GM19099 (cell line): Measurements from ENCODE around the gene SUCO.

Experiments
- POLR2A ChIP-seq: IDR thresholded peaks from 3 replicates; pipeline ENCODE4 v1.6.1; 2011; ENCODE audit warnings: low read depth; ENCODE audit not compliant: insufficient read length; ENCODE audit errors: extremely low read depth

SUCO gene

DNA sequence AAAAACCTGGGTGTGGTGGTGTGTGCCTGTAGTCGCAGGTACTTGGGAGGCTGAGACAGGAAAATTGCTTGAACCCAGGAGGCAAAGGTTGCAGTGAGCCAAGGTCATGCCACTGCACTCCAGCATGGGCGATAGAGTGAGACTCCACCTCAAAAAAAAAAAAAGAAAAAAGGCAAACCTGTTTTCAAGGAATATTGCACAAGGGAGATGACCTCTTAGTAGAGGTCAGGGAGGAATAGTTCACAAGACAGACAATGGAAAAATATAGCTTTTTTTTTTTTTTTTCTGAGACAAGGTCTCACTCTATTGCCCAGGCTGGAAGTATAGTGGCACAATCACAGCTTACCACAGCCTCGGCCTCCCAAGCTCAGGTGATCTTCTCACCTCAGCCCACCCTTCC, 22.5 kb upstream of the SUCO start:
- TF ChIP-seq POLR2A, result no peak

DNA sequence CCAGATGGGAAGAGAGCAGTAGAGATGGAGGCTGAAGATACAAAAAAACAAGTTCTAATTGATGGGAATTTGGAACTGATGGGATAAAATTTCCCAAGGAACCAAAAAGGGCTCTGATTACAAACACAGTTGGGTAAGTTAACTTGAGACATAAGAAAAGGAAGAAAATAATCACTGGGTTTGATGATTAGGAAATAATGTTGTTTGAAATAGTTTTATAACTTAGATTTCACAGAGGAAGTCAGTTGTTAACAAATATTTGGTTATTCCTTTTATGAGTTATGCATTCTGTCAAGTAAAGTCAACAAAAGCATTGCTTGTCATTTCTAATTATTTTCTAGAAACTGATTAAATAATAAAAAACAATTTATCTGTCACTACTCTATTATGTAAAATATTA, 20.4 kb upstream of the SUCO start:
- no peak for TF ChIP-seq POLR2A

DNA sequence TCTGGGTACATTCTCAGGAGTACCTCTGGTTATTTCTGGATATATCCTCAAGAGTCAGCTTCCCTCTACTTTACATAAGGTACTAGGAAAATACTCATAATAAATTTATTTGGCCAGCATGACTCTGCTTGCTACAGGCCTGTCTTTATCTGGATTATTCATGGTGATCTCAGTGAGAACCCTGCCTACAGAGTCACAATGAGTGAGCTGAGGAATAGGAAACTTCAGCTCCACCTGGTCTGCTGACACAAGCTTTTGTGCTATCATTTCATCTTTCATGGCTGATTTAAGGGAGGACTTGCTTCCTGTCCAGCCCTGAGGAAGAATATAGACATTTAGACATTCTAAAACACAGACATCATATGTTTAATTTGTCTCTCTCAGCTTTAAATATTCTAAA, 19.5 kb upstream of the SUCO start:
- no peak for TF ChIP-seq POLR2A

DNA sequence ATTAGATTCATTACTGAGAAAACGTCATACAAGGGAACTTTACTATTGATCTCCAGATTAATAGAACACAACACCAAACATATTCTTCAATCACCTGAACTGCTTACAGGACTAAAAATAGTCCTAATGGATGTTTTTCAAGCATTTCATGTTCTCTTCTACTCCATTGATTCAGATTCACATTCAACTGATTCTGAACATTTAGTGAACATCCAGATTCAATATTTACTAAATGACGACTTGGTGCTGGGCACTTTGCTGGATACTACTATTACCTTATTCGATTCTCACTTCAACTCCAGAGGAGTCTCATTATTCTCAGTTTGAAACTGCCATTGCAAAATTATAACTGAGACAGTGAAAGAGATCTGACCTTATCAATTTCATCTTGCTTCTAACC, 18.8 kb upstream of the SUCO start:
- no peak for TF ChIP-seq POLR2A

DNA sequence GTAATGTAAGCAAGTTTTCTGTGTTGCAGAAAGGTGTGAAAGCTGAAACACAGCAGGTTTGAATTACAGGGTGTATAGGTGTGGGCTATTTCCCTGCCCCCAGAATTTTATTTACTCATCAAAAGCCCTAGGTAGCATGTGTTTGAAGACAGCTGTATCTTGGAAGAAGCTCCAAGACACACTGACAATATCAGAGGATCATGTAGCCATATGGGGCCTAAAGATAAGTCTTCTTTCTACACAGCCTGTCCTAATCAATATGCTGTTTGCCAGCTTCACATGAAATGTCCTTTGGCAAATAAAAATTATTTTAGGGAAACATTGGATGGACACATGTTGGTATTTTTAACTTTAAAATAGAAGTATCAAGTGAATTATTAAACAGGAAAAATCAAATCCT, 17.5 kb upstream of the SUCO start:
- no peak for TF ChIP-seq POLR2A

DNA sequence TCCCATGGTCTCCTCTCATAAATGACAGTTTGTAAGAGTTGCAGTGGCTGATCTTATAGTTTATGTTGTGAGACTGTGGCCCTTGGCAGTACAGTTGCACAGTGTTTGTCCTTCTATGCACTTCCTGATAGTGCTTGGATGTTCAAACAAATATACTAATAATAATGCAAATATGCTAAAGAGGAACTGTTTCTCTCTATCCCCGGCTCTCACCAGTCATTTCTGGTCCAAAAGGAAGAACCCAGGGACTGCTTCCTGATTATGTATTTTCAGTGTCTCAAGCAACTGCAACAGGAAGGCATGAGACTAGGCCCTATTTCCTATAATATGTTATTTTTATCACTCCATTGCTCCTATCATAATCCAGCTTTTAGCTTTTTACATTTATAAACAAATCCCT, 17.0 kb upstream of the SUCO start:
- TF ChIP-seq POLR2A, result no peak

DNA sequence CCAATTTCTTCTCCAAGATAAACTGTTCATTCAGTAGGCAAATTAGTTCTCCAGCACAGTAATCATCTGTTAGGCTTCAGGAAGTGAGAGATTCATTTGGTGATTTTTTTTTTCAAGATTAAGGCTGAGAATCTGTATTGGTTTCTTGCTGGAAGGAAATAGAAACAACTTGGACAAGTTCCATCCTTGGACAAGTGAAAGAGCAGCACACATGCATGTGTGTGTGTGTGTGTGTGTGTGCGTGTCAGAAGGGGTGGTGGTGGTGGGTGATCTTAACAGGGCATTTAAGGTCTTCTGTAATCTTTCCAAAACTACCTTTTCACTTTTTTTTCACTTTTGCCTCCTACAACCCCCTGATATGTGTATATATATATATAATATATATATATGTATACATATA, 15.9 kb upstream of the SUCO start:
- no peak for TF ChIP-seq POLR2A

DNA sequence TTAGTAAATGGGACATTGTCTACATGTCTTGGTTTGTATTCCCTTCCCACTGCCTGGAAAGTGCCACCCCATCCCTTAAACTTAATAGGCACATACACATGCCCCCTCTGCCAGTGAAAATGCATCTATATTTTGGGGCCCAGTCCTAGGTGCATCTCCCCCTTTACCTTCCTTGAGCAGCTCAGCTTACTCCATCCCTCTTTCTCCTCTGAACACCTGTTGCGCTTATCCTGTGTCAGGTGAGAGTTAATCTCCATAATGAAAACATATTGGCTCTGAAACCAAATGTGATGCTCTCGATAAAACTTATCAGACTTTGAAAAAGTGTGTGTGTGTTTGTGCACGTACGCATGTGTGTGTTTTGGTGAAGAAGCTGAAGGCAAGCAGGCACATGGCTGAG, 15.4 kb upstream of the SUCO start:
- no peak for TF ChIP-seq POLR2A

DNA sequence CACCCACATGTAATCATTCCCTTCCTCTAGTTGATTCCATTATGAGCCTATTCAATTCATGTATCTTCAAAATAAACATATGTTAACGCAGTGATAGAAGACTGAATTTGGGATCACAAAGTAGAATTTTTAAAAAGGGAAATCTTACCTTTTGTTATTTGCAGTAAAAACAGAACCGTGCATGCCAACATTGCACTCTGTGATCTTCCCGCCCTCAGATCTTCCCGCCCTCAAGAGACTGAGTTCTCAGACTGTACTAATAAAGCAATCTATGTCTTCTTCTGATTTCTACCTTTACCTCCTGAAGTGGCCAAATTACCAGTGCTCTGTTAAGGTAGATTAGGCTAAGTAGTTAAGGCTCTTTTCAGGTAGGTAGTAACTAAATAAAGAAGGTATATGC, 3.6 kb upstream of the SUCO start:
- TF ChIP-seq POLR2A, result no peak

DNA sequence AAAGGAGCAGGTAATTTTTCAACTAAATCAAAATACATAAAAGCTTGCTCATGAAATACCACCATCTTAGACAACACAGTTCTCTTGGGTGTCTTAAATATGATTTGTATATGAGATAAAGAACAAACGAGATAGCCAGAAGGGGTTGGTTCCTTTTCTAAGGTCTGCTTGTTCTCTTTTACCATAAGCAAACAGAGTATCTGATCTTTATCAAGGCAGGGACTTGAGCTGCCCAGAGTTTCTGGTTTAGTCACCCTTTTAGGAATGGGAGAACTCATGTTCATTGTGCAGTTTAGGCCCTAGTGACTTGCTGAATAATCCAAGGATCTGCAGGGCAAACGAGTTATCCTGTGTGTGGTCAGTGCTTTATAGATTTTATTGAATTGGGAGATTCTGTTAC, 3.0 kb upstream of the SUCO start:
- no peak for TF ChIP-seq POLR2A

DNA sequence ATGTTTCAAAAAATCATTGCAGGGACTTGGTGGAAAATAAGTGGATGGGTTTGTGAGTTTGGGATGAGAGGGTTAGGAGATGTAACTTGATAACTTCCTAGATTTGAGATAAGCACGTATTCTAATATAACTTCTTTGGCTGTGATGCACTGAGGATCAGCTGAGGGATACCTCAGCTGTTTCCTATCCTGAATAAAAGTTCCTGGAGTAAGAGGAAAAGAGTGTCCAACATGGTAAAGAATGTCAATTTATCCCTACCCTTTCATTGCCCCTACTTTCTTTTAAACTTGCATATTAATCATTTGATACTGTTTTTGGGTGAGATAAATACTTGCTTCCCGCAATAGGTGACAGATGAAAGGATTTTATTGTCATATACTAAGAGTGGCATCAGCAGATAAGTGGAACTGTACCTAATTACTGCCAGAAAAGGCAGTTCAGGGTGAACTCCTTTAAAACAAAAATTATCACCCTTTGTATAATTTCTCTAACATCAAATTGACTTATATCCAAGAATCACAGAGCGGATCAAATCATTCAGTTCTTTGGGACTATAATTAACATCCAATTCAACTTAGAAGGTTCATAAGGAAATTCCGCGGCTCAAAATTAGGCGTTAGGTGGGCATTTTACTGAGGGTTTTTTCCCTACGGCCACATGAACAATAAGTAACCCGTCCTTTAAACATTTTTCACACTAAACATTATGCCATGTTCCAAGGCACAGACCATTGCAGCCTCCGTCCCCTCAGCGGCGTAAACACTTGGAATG, 1.4 kb upstream of the SUCO start:
- TF ChIP-seq POLR2A, result no peak

DNA sequence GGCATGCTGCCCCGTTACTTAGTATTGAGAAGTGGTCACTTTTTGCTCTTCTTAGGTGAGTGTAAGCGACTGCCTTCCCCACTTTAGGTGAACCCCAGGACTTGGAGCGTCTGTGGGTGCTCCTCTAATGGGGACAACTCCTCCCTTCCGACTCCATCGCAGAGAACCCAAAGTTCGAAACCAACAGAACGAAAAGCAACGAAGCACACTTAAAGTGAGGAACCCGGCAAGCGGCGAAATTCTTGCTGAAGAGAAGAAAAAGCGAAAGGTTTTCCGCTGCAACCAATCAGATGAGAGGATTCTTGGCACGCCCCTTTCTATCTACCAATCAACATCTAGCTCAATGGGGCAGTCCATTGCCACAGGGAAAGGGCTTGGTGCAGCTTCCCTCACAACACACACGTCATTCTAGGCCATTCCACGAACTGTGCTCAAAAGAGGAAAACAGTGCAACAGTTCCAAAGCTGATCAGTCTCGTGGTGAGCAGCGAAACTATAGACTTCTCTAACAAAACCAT, 709 bp upstream of the SUCO start:
- TF ChIP-seq POLR2A, result peak; percentile 79

DNA sequence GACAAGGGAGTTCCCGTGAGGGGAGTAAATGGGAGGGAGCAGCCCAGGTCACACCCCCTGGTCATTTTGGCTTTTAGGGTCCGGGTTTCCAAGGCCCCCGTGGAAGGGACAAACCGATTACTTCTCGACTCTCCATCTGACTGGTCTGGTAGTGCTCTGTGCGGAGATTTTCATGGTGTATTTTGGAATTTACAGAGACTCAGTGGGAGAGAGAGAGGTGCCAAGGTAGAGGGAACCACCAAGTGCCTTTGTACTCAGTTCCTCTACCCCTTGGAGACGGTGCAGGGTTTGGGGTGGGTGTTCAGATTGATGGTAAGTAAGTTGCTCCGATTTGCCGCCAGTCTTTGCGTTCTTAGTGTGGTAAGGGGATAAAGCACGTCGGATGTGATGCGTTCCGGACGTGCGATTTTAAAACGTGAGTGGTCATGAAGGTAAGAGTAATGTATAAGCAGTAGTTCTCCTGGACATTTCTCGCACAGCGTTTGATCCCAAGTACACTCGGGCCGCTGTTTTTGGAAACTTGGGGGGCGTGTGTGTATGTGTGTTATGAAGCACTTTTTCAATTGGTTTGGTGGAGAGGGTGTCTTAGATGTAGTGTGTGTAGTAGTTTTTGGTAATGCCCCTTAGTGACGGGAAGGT, 682 bp downstream of the SUCO start:
- TF ChIP-seq POLR2A, result no peak

DNA sequence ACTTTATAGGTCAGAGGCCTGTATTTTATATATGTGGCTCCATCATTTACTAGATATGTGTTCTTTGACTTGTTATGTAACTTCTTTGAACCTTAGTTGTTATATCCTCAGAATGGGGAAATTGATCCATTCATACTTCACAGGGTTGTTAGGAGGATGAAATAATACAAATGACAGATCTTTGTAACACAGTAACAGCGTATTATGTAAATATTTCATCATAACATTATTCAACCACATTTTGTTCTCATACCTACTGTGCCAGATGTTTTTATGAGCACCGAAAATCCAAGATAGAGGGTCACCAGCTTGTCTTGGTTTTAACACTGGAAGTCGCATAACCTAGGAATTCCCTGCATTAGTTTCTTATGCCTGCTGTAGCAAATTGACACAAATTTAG, 3.3 kb downstream of the SUCO start:
- no peak for TF ChIP-seq POLR2A

DNA sequence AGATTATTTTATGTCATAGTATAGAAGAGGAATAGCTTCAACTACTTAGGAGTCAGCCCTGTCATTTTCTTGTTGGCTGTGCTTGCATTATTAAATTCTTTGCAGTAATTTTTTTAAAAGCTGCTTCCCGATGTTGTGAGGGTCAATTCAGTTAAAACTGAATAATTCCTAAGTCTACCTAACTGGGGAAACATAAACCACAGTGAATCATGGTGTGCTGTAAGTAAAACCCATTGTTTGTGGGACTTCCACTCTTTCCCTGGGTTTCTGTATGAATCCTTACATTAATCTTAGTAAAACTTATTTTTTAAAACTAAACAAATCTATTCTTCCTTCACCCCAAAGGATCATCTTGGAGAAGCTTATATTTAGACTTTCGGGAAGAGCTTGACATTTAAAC, 4.4 kb downstream of the SUCO start:
- no peak for TF ChIP-seq POLR2A

DNA sequence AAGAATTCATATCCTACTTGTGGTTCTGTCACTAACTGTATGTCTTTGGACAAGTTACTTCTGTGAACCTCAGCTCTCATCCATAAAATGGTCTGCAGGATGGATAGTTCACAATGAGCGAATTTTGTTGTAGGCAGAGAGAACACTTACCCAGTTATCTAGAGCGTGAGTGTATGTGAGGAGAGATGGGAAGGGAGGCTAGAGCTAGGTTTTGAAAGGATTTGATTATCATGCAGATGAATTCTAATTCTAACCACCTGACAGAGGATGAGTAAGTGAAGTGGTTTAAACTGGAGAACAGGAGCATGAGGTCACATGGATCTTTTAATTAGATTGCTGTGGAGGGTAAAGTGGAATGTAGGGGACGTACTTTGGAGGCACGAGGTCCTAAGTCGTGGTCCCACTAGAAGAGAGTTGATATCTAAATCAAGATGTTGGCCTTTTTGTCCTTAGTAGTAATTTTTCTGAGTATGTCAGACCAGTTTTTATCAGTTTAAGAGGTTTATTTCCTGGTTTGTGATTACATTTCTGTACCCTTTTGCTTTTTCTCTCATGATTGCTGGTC, 5.0 kb downstream of the SUCO start:
- no peak for TF ChIP-seq POLR2A
